Naive thymus-derived CD8-positive, alpha-beta T cell (primary cell): ENCODE results near the gene MACROD2. TPM values are rescaled to one million over a fixed set of nuclear protein-coding genes. Genes with fewer than 3 reads are reported as not detected.

Experiments
- ATAC-seq, 2 donors: fragments of 150-1000 bp; cut with Tn5 transposase in 1 of 2; sonication (Bioruptor Pico), chemical (Tn5 transposase) in 1 of 2; 1 replicate in 1 of 2; 2 replicates in 1 of 2; pipeline ENCODE4 v1.10.0; 2021; ENCODE audit warnings: mild to moderate bottlenecking in 2 of 2, moderate library complexity in 2 of 2
- POLR2A ChIA-PET: fragments of 350-600 bp; sonication (Branson Sonifier 250); formaldehyde crosslinking; loops from one replicate; lab custom pipeline; 2021; ENCODE audit warnings: antibody characterized with exemption; lab: Charles Lee
- DNase-seq, 10 donors: peaks; one replicate each; pipeline versions ENCODE4 v3.0.0 to v3.0.0-alpha.2; 2020 to 2022
- H3K27ac Mint-ChIP-seq, 10 donors: one replicate each; pipeline ENCODE4 v1.8.0; 2020 to 2022; ENCODE audit warnings: mild to moderate bottlenecking in 10 of 10, mixed read lengths in 10 of 10, moderate library complexity in 4 of 10, inconsistent platforms in 1 of 10
- H3K27me3 Mint-ChIP-seq, 5 donors: one replicate each; pipeline ENCODE4 v1.8.0; 2021 to 2022; ENCODE audit warnings: mixed read lengths in 5 of 5
- H3K36me3 Mint-ChIP-seq, 3 donors: one replicate each; pipeline ENCODE4 v1.8.0; 2020 to 2022; ENCODE audit warnings: mixed read lengths in 3 of 3, mild to moderate bottlenecking in 2 of 3, inconsistent platforms in 1 of 3
- H3K4me1 Mint-ChIP-seq, 4 donors: one replicate each; pipeline ENCODE4 v1.8.0; 2021 to 2022; ENCODE audit warnings: mixed read lengths in 4 of 4
- H3K4me3 Mint-ChIP-seq, 10 donors: one replicate each; pipeline ENCODE4 v1.8.0; 2020 to 2022; ENCODE audit warnings: mild to moderate bottlenecking in 10 of 10, mixed read lengths in 10 of 10, moderate library complexity in 6 of 10, inconsistent platforms in 1 of 10
- H3K9me3 Mint-ChIP-seq, 9 donors: one replicate each; pipeline ENCODE4 v1.8.0; 2020 to 2022; ENCODE audit warnings: mixed read lengths in 9 of 9, mild to moderate bottlenecking in 3 of 9, inconsistent platforms in 1 of 9, moderate library complexity in 1 of 9
- polyA plus RNA-seq, 3 donors: library from polyadenylated mRNA; unstranded; fragments of 300-500 nt; fragmentation: Illumina TruSeq; gene quantifications; one replicate each; pipeline ENCODE4 v1.2.3, GENCODE V29; 2021
- total RNA-seq, 8 experiments: library from RNA in 2 of 8; stranded (reverse) in 2 of 8; gene quantifications; one replicate each; pipeline ENCODE4 v1.2.3 and lab custom pipeline; 2021 to 2026

MACROD2 gene
- total and polyA plus RNA-seq, 5 experiments from 2014 or later: 0.18 to 1.1 (median 0.60) TPM; not detected in 2

GRCh38 chr20:15575255-15575654 lies 1579.9 kb downstream of the MACROD2 start:
- Mint-ChIP-seq H3K27me3 (peaks cover 0 to 1% (median 0%) of the 10 kb centered on the region in 5 donors), H3K36me3 (no peaks in the 10 kb centered on the region), H3K4me1 (no peaks in the 10 kb centered on the region), H3K4me3 (no peak overlapping the region), H3K27ac (no peak overlapping the region), H3K9me3 (peaks cover 0 to 4% (median 0%) of the 10 kb centered on the region in 9 donors)
- POLR2A ChIA-PET: no interaction called here
- DNase-seq (no peak), ATAC-seq (no peak)

- no peaks in the 10 kb centered on the region for H3K36me3 Mint-ChIP-seq
- no peak overlapping the region for H3K27ac Mint-ChIP-seq
- no peak overlapping the region for H3K4me3 Mint-ChIP-seq
- H3K4me1 Mint-ChIP-seq: no peaks in the 10 kb centered on the region
- peaks cover 0 to 1% (median 0%) of the 10 kb centered on the region in 5 donors for H3K27me3 Mint-ChIP-seq
- no peak for DNase-seq
- no peak for ATAC-seq
- H3K9me3 Mint-ChIP-seq: peaks cover 0 to 5% (median 3%) of the 10 kb centered on the region in 9 donors
- POLR2A ChIA-PET: no interaction called here
Measured at GRCh38 chr20:15576411-15576810, 1581.1 kb downstream of the MACROD2 start.

GRCh38 chr20:15578113-15578512 lies 1582.8 kb downstream of the MACROD2 start:
- POLR2A ChIA-PET: no interaction called here

GRCh38 chr20:15579688-15580087 lies 1584.4 kb downstream of the MACROD2 start:
- Mint-ChIP-seq H3K4me3 (no peak overlapping the region), H3K27ac (no peak overlapping the region), H3K27me3 (peaks cover 0 to 1% (median 0%) of the 10 kb centered on the region in 5 donors), H3K4me1 (no peaks in the 10 kb centered on the region), H3K9me3 (peaks cover 0 to 9% (median 3%) of the 10 kb centered on the region in 9 donors), H3K36me3 (no peaks in the 10 kb centered on the region)
- ATAC-seq: no peak
- POLR2A ChIA-PET: no interaction called here
- DNase-seq: no peak

More at GRCh38 chr20:15578113-15578512, 1582.8 kb downstream of the MACROD2 start:
- Mint-ChIP-seq H3K36me3 (no peaks in the 10 kb centered on the region), H3K4me3 (no peak overlapping the region), H3K9me3 (peaks cover 0 to 9% (median 3%) of the 10 kb centered on the region in 9 donors), H3K27ac (no peak overlapping the region), H3K27me3 (peaks cover 0 to 1% (median 0%) of the 10 kb centered on the region in 5 donors), H3K4me1 (no peaks in the 10 kb centered on the region)
- ATAC-seq: no peak
- DNase-seq: no peak

DNA sequence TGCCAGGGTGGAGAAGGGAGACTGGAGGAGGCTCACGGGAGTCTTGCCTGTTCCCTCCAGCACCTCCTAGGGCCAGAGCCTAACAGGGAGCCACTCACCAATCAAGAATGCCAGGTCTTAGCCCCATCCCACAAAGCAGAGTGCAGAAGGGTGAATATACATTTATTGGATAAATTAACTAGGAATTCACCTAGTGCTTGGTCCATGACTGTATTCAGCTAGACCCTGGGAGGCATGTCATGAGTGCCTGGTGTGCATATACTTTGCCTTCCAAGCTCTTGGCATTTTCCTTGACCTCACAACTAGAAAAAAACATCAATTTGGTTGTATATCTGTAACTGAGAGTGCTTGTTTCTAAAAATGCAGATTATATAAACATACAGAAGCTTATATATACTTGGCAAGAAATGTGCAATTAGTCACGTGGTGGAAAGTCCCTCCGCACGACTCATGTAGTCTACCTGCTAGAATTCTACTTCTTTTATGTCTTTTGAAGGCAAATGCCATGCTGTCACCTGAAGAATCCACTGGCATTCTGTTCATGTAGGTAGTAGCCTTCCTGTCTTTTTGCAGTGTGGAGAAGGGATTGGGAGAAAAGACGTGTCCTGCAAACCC lies 1586.9 kb downstream of the MACROD2 start:
- POLR2A ChIA-PET: no interaction called here
- ATAC-seq (no peak), DNase-seq (no peak)
- H3K4me1 Mint-ChIP-seq: no peaks in the 10 kb centered on the region
- peaks cover 0 to 7% (median 0%) of the 10 kb centered on the region in 5 donors for H3K27me3 Mint-ChIP-seq
- no peaks in the 10 kb centered on the region for H3K36me3 Mint-ChIP-seq
- peaks cover 0 to 9% (median 3%) of the 10 kb centered on the region in 9 donors for H3K9me3 Mint-ChIP-seq
- H3K27ac Mint-ChIP-seq: no peak overlapping the region
- H3K4me3 Mint-ChIP-seq: no peak overlapping the region

DNA sequence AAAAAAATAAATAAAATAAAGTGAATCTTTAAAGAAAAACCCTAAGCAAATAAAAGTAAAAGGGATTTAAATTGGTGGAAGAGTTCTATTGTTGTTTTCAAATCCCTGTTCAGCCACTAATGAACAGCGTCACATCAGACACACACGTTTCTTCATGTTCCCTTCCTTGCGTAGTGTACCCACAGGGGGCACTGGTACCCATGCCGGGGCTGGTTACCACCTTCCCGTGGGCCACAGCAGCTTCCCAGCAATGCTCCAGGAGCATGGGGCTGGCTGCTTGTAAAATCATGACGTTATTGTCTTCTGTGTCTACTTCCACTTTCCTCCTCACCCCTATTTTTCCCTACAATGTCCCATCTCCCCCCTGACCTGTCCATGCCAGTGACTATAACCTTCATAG lies 1589.2 kb downstream of the MACROD2 start:
- Mint-ChIP-seq H3K36me3 (no peaks in the 10 kb centered on the region), H3K27me3 (peaks cover 0 to 7% (median 0%) of the 10 kb centered on the region in 5 donors), H3K27ac (no peak overlapping the region), H3K4me1 (no peaks in the 10 kb centered on the region), H3K4me3 (no peak overlapping the region), H3K9me3 (peaks cover 0 to 9% (median 4%) of the 10 kb centered on the region in 9 donors)
- DNase-seq (no peak), ATAC-seq (no peak)
- POLR2A ChIA-PET: no interaction called here

DNA sequence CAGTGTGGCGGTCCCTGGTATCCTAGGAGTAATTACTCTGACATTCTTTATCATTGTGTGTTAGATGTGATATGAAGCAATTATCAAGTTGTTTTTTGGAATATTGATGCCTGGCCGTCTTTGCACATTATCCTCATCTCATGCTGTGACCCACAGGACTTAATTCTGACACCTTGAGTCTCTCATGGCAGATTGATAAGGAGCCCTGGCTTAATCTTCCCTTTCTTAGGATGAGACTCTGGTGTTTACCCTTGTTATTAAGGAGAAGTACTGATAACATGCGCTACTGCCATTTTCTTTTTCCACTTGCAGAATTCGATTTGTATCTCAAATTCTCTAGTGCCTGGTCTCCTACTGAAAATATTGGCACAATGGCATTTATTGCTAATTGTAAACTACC lies 1597.8 kb downstream of the MACROD2 start:
- H3K36me3 Mint-ChIP-seq: no peaks in the 10 kb centered on the region
- no peak for ATAC-seq
- peaks cover 0 to 3% (median 0%) of the 10 kb centered on the region in 5 donors for H3K27me3 Mint-ChIP-seq
- no peak for DNase-seq
- H3K4me1 Mint-ChIP-seq: no peaks in the 10 kb centered on the region
- H3K4me3 Mint-ChIP-seq: no peak overlapping the region
- POLR2A ChIA-PET: no interaction called here
- peaks cover 0 to 13% (median 3%) of the 10 kb centered on the region in 9 donors for H3K9me3 Mint-ChIP-seq
- H3K27ac Mint-ChIP-seq: no peak overlapping the region

GRCh38 chr20:15594158-15594695 lies 1598.9 kb downstream of the MACROD2 start:
- Mint-ChIP-seq H3K36me3 (no peaks in the 10 kb centered on the region), H3K27me3 (peaks cover 0 to 3% (median 0%) of the 10 kb centered on the region in 5 donors), H3K4me3 (no peak overlapping the region), H3K4me1 (no peaks in the 10 kb centered on the region), H3K9me3 (peaks cover 0 to 15% (median 0%) of the 10 kb centered on the region in 9 donors), H3K27ac (no peak overlapping the region)
- DNase-seq (no peak), ATAC-seq (no peak)
- POLR2A ChIA-PET: no interaction called here

DNA sequence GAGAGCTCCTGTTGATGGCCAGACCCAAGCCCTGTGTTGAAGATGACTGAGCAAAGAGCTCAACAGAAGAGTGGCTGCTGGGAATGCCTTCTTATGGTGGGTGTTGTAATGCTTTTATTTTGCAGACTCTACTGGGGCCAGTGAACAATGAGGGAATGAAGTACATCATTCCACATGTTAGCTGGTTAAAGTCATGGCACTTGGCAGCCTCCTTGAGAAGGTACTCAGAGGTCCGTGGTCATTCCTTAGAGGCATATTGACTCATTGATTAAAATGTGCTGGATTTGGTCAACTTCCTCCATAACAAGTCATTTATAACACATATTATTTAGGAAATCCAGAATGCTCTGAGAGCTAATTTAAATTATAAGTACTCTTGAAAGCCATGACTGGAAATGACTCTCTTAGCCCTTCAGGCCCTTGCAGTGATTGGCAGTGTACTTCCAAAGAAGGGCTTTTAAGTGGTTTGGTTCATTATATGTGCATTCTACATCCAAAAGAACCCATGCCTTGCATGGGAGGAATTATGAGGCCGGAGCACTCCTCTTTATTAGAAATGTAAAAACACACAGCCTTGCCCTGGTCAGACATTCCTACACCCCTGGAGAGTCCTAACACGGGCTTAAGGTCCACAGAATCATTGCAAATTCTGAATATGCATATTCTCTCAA lies 1601.0 kb downstream of the MACROD2 start:
- H3K4me1 Mint-ChIP-seq: no peaks in the 10 kb centered on the region
- H3K36me3 Mint-ChIP-seq: no peaks in the 10 kb centered on the region
- peaks cover 0 to 3% (median 0%) of the 10 kb centered on the region in 5 donors for H3K27me3 Mint-ChIP-seq
- peaks cover 0 to 11% (median 0%) of the 10 kb centered on the region in 9 donors for H3K9me3 Mint-ChIP-seq
- DNase-seq: no peak
- H3K4me3 Mint-ChIP-seq: no peak overlapping the region
- ATAC-seq: no peak
- no peak overlapping the region for H3K27ac Mint-ChIP-seq
- POLR2A ChIA-PET: no interaction called here

- Mint-ChIP-seq H3K9me3 (peaks cover 0 to 9% (median 0%) of the 10 kb centered on the region in 9 donors), H3K4me1 (no peaks in the 10 kb centered on the region), H3K27me3 (peaks cover 0 to 3% (median 0%) of the 10 kb centered on the region in 5 donors), H3K27ac (no peak overlapping the region), H3K4me3 (no peak overlapping the region), H3K36me3 (no peaks in the 10 kb centered on the region)
- DNase-seq (no peak), ATAC-seq (no peak)
- POLR2A ChIA-PET: no interaction called here
Measured at GRCh38 chr20:15597306-15597705, 1602.0 kb downstream of the MACROD2 start.

GRCh38 chr20:15599961-15600360 lies 1604.6 kb downstream of the MACROD2 start:
- peaks cover 0 to 10% (median 2%) of the 10 kb centered on the region in 9 donors for H3K9me3 Mint-ChIP-seq
- H3K4me3 Mint-ChIP-seq: no peak overlapping the region
- no peak for ATAC-seq
- no peak for DNase-seq
- POLR2A ChIA-PET: no interaction called here
- H3K4me1 Mint-ChIP-seq: no peaks in the 10 kb centered on the region
- no peaks in the 10 kb centered on the region for H3K36me3 Mint-ChIP-seq
- H3K27me3 Mint-ChIP-seq: no peaks in the 10 kb centered on the region
- H3K27ac Mint-ChIP-seq: no peak overlapping the region

DNA sequence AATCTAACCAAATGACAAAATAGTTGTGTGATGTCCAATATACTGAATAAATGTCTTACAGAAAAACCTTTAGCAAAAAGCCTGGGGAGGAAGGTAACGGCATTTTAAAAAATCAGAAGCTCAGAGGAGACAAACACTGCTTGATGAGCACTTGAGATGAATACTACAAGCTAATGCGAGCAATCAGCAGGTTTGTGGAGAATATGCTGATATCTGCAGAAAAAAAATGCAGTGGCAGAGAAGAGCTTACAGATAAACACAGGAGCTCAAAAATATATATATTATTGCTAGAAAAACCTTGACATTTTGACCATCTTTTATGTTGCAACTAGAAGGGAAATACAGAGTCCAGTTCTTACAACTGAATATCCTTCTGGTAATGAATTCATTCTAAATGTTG lies 1605.2 kb downstream of the MACROD2 start:
- Mint-ChIP-seq H3K27ac (no peak overlapping the region), H3K4me1 (no peaks in the 10 kb centered on the region), H3K9me3 (peaks cover 0 to 10% (median 2%) of the 10 kb centered on the region in 9 donors), H3K27me3 (no peaks in the 10 kb centered on the region), H3K4me3 (no peak overlapping the region), H3K36me3 (no peaks in the 10 kb centered on the region)
- POLR2A ChIA-PET: no interaction called here
- DNase-seq: no peak
- no peak for ATAC-seq

DNA sequence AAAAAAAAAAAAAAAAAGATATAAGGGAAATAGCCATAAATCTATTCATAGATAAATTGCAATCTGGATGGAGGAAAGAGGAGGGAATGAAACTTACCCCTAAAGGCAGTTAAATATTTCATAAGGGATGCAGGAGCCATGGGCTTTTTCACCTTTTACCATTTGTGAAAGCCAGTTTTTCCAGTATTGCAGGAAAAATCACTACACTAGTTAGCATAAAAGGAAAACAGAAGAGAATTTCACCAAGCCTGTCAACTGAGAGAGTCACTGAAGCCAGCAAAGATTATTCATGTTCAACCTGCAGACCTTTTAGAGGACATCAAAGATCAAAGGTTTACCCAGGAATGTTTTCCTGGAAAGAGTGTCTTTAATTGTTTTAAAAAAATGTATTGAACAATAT lies 1608.2 kb downstream of the MACROD2 start:
- POLR2A ChIA-PET: no interaction called here
- H3K36me3 Mint-ChIP-seq: no peaks in the 10 kb centered on the region
- no peak overlapping the region for H3K27ac Mint-ChIP-seq
- no peak for DNase-seq
- no peak for ATAC-seq
- no peak overlapping the region for H3K4me3 Mint-ChIP-seq
- H3K9me3 Mint-ChIP-seq: peaks cover 0 to 13% (median 3%) of the 10 kb centered on the region in 9 donors
- no peaks in the 10 kb centered on the region for H3K4me1 Mint-ChIP-seq
- H3K27me3 Mint-ChIP-seq: no peaks in the 10 kb centered on the region
